H1 (cell line): ENCODE measurements around the gene SLC45A1. TPM values are rescaled to one million over a fixed set of nuclear protein-coding genes. Genes with fewer than 3 reads are reported as not detected.
A peak's percentile ranks its signal among the peaks of the same experiment; 100 is the strongest.

Experiments used
- CTCF ChIA-PET: fragments of 300-600 bp; sonication (Branson Sonifier 250); formaldehyde crosslinking; loops from one replicate; lab custom pipeline; 2021; ENCODE audit not compliant: partially characterized antibody; lab: Charles Lee
- POLR2A ChIA-PET: fragments of 300-600 bp; sonication (Branson Sonifier 250); formaldehyde crosslinking; loops from one replicate; lab custom pipeline; 2021; ENCODE audit warnings: inconsistent platforms; ENCODE audit not compliant: partially characterized antibody; lab: Charles Lee
- DNase-seq, 2 experiments: peaks; one replicate each; pipeline versions ENCODE4 v3.0.0 to v3.0.0-alpha.2; 2010 to 2022; ENCODE audit warnings: low spot score in 2 of 2, low read depth in 1 of 2, mixed read lengths in 1 of 2
- FAIRE-seq: peaks from 2 replicates; lab custom pipeline; 2011; peaks lifted over from hg19 to GRCh38; lab: Jason Lieb, UNC
- H2AFZ ChIP-seq: 2 replicates; pipeline ENCODE4 v1.8.1; 2012; ENCODE audit warnings: low read length, inconsistent platforms
- H2AK5ac ChIP-seq: 2 replicates; pipeline ENCODE4 v1.6.1; 2013; ENCODE audit warnings: low read depth, low read length
- H2BK120ac ChIP-seq: replicated peaks from 2 replicates; pipeline ENCODE3; 2013; ENCODE audit warnings: low read depth, low read length, inconsistent platforms
- H2BK12ac ChIP-seq: 2 replicates; pipeline ENCODE4 v1.6.1; 2013; ENCODE audit warnings: low read depth, low read length
- H2BK15ac ChIP-seq: 2 replicates; pipeline ENCODE4 v1.6.1; 2013; ENCODE audit warnings: low read length
- H2BK20ac ChIP-seq: 2 replicates; pipeline ENCODE4 v1.6.1; 2013; ENCODE audit warnings: low read length
- H2BK5ac ChIP-seq: 2 replicates; pipeline ENCODE4 v1.6.1; 2013; ENCODE audit warnings: low read depth, low read length
- H3K14ac ChIP-seq: 2 replicates; pipeline ENCODE4 v1.6.1; 2013; ENCODE audit warnings: inconsistent platforms; ENCODE audit not compliant: insufficient read length
- H3K18ac ChIP-seq: 2 replicates; pipeline ENCODE4 v1.6.1; 2013; ENCODE audit warnings: low read length; ENCODE audit errors: extremely low read depth
- H3K23ac ChIP-seq: 2 replicates; pipeline ENCODE4 v1.6.1; 2013; ENCODE audit warnings: inconsistent platforms; ENCODE audit not compliant: insufficient read length
- H3K23me2 ChIP-seq: 2 replicates; pipeline ENCODE4 v1.6.1; 2013; ENCODE audit warnings: low read depth, low read length
- H3K27ac ChIP-seq: 2 replicates; pipeline ENCODE4 v1.6.1; 2011; ENCODE audit warnings: low read depth, low read length, inconsistent platforms
- H3K27me3 ChIP-seq, 4 experiments: replicated peaks in 1 of 4; 1 replicate in 1 of 4; 2 replicates in 3 of 4; pipeline versions ENCODE4 v1.6.1 to v1.8.1; 2011 to 2013; ENCODE audit warnings: low read length in 3 of 4, mild to moderate bottlenecking in 3 of 4, inconsistent platforms in 2 of 4, mixed read lengths in 2 of 4, moderate library complexity in 1 of 4; ENCODE audit not compliant: control insufficient read depth in 3 of 4, insufficient read depth in 3 of 4; ENCODE audit errors: extremely low read depth in 1 of 4
- H3K36me3 ChIP-seq, 4 experiments: 2 replicates each; pipeline versions ENCODE4 v1.6.1 to v1.8.1; 2011 to 2013; ENCODE audit warnings: mild to moderate bottlenecking in 4 of 4, low read length in 3 of 4, moderate library complexity in 2 of 4, control low read depth in 1 of 4, inconsistent platforms in 1 of 4; ENCODE audit not compliant: insufficient read depth in 4 of 4, control insufficient read depth in 2 of 4
- H3K4ac ChIP-seq: replicated peaks from 2 replicates; pipeline ENCODE3; 2013; ENCODE audit warnings: low read length, low read depth, mixed read lengths, inconsistent platforms; ENCODE audit not compliant: insufficient read length
- H3K4me1 ChIP-seq, 4 experiments: replicated peaks in 1 of 4; 1 replicate in 1 of 4; 2 replicates in 3 of 4; pipeline versions ENCODE4 v1.6.1 to v1.8.1; 2011 to 2013; ENCODE audit warnings: low read length in 3 of 4, inconsistent platforms in 2 of 4, mixed read lengths in 1 of 4; ENCODE audit not compliant: insufficient read depth in 4 of 4, control insufficient read depth in 3 of 4
- H3K4me2 ChIP-seq, 2 experiments: 2 replicates each; pipeline versions ENCODE4 v1.6.1 to v1.8.1; 2011 to 2013; ENCODE audit warnings: low read depth in 2 of 2, low read length in 2 of 2, control low read depth in 1 of 2, inconsistent platforms in 1 of 2, mild to moderate bottlenecking in 1 of 2; ENCODE audit not compliant: insufficient read depth in 1 of 2
- H3K4me3 ChIP-seq, 4 experiments: fragments of 200-600, 300-600 bp in 1 of 4; sonication (generic), shearing (Covaris generic), sonication (Bioruptor Twin) in 1 of 4; 2 replicates each; pipeline versions ENCODE4 v1.5.1 to v1.8.1; 2011 to 2016; ENCODE audit warnings: low read length in 4 of 4, low read depth in 3 of 4, control low read depth in 2 of 4, inconsistent platforms in 2 of 4, mild to moderate bottlenecking in 2 of 4, mixed read lengths in 1 of 4, moderate library complexity in 1 of 4; ENCODE audit not compliant: insufficient read depth in 2 of 4; ENCODE audit errors: extremely low read depth in 1 of 4
- H3K56ac ChIP-seq: replicated peaks from 2 replicates; pipeline ENCODE3; 2013; ENCODE audit warnings: low read depth, mild to moderate bottlenecking, mixed read lengths, low read length, inconsistent platforms; ENCODE audit not compliant: insufficient read length
- H3K79me1 ChIP-seq: 2 replicates; pipeline ENCODE4 v1.6.1; 2013; ENCODE audit warnings: low read depth, low read length, control low read depth
- H3K79me2 ChIP-seq, 2 experiments: 2 replicates each; pipeline versions ENCODE4 v1.6.1 to v1.8.1; 2012 to 2013; ENCODE audit warnings: low read length in 2 of 2, mild to moderate bottlenecking in 2 of 2, inconsistent platforms in 1 of 2; ENCODE audit not compliant: insufficient read depth in 2 of 2, control insufficient read depth in 1 of 2
- H3K9ac ChIP-seq, 4 experiments: replicated peaks in 1 of 4; 1 replicate in 1 of 4; 2 replicates in 3 of 4; pipeline versions ENCODE4 v1.6.1 to v1.8.1; 2011 to 2013; ENCODE audit warnings: low read depth in 3 of 4, low read length in 3 of 4, control low read depth in 2 of 4, mild to moderate bottlenecking in 2 of 4, moderate library complexity in 2 of 4, inconsistent platforms in 1 of 4; ENCODE audit errors: extremely low read depth in 1 of 4
- H3K9me3 ChIP-seq, 2 experiments: 2 replicates each; pipeline versions ENCODE4 v1.6.1 to v1.8.1; 2012 to 2013; ENCODE audit warnings: mild to moderate bottlenecking in 2 of 2, moderate library complexity in 2 of 2, control low read depth in 1 of 2, inconsistent platforms in 1 of 2, low read depth in 1 of 2, low read length in 1 of 2, mixed read lengths in 1 of 2; ENCODE audit not compliant: insufficient read depth in 2 of 2
- H4K20me1 ChIP-seq, 2 experiments: replicated peaks in 1 of 2; 2 replicates each; pipeline versions ENCODE3 to v1.8.1; 2011 to 2013; ENCODE audit warnings: inconsistent platforms in 2 of 2, low read length in 2 of 2, mild to moderate bottlenecking in 1 of 2; ENCODE audit not compliant: insufficient read depth in 2 of 2, control insufficient read depth in 1 of 2
- H4K5ac ChIP-seq: 2 replicates; pipeline ENCODE4 v1.6.1; 2013; ENCODE audit warnings: low read length, low read depth, mixed read lengths, inconsistent platforms; ENCODE audit not compliant: insufficient read length
- H4K8ac ChIP-seq: 2 replicates; pipeline ENCODE4 v1.8.0; 2013; ENCODE audit warnings: mild to moderate bottlenecking, moderate library complexity, low read length, inconsistent platforms; ENCODE audit not compliant: insufficient read depth; ENCODE audit errors: extremely low read depth
- H4K91ac ChIP-seq: replicated peaks from 2 replicates; pipeline ENCODE3; 2013; ENCODE audit warnings: low read length, mixed read lengths, inconsistent platforms; ENCODE audit not compliant: insufficient read length
- CBX8 ChIP-seq: fragments of 300-800, 300-1000 bp; sonication (generic); IDR thresholded peaks from 2 replicates; pipeline ENCODE4 v1.7.1; 2016; ENCODE audit warnings: low read depth, low read length, borderline replicate concordance
- CTBP2 ChIP-seq: IDR thresholded peaks from 2 replicates; pipeline ENCODE4 v1.7.0; 2011; ENCODE audit warnings: borderline replicate concordance, mild to moderate bottlenecking, moderate library complexity, mixed read lengths, low read length; ENCODE audit not compliant: insufficient read depth, insufficient read length
- E2F6 ChIP-seq: IDR thresholded peaks from 2 replicates; pipeline ENCODE4 v1.6.1; 2012; ENCODE audit warnings: inconsistent platforms
- KDM5A ChIP-seq: fragments of 200-600 bp; IDR thresholded peaks from 2 replicates; pipeline ENCODE4 v1.7.1; 2012; ENCODE audit warnings: mild to moderate bottlenecking, low read length, inconsistent platforms, mixed read lengths
- NANOG ChIP-seq: IDR thresholded peaks from 2 replicates; pipeline ENCODE4 v1.6.1; 2011; ENCODE audit warnings: low read length, low read depth, mild to moderate bottlenecking, inconsistent platforms; ENCODE audit not compliant: insufficient read depth, poor library complexity, severe bottlenecking
- RFX5 ChIP-seq: IDR thresholded peaks from 2 replicates; pipeline ENCODE4 v1.6.1; 2011; ENCODE audit warnings: low read depth, low read length, improper control_type of control experiment, borderline replicate concordance
- RXRA ChIP-seq: IDR thresholded peaks from 2 replicates; pipeline ENCODE4 v1.6.1; 2011; ENCODE audit warnings: low read depth, mild to moderate bottlenecking, low read length, moderate library complexity; ENCODE audit not compliant: insufficient read depth
- WGBS, 2 experiments: shearing (Covaris generic) in 1 of 2; methylation state at CpG; one replicate each; pipeline versions ENCODE4 v1.1.6 to v1.1.7; 2013 to 2015; ENCODE audit warnings: low lambda C conversion rate in 2 of 2, mixed read lengths in 2 of 2, inconsistent platforms in 1 of 2, low coverage in 1 of 2, missing lambda C conversion rate in 1 of 2; ENCODE audit not compliant: insufficient replicate concordance in 2 of 2, insufficient coverage in 1 of 2, insufficient read length in 1 of 2; ENCODE audit errors: extremely low coverage in 1 of 2, missing lambda C conversion rate in 1 of 2; 5-methylcytosine and 5-hydroxymethylcytosine counted together
- polyA plus RNA-seq, 7 experiments: library from polyadenylated mRNA; depleted of rRNA in 3 of 7; stranded (reverse) in 5 of 7; unstranded in 2 of 7; fragments of >200 nt in 5 of 7; fragments of 200-250 nt in 2 of 7; gene quantifications; 1 replicate in 5 of 7; 2 replicates in 1 of 7; 4 replicates in 1 of 7; pipeline versions ENCODE4 v1.2.1 to v1.2.3, GENCODE V29; 2011 to 2013; ENCODE audit warnings: missing spikeins in 2 of 7, mixed read lengths in 2 of 7
- total RNA-seq: library from RNA; stranded (reverse); fragmentation: NEBNext Ultra II Directional; extraction: Animal tissue kit (Norgen Biotek cat#: 25700); gene quantifications from 2 replicates; pipeline ENCODE4 v1.2.1, GENCODE V29; 2021

Gene SLC45A1
- total and polyA plus RNA-seq, 2 of the 8 experiments (the other 6 are each of a cell fraction or from before 2014, with no cell fraction given): 1.0 to 1.7 TPM

GRCh38 chr1:8323706-8324105 lies 5.8 kb downstream of the SLC45A1 start:
- Histone ChIP-seq H2BK15ac (no peak overlapping the region), H2AK5ac (no peak overlapping the region), H3K14ac (no peak overlapping the region), H4K20me1 (peaks cover 0 to 1% of the 10 kb centered on the region in 2 experiments), H3K79me1 (no peaks in the 10 kb centered on the region), H3K79me2 (no peaks in the 10 kb centered on the region), H2BK5ac (no peak overlapping the region), H2BK20ac (no peak overlapping the region), H3K27ac (no peak overlapping the region), H3K9ac (no peak overlapping the region), H3K56ac (no peak overlapping the region), H3K23me2 (peaks cover 10% of the 10 kb centered on the region; the same call in 1 of the 2 replicates), H4K91ac (no peak overlapping the region), H2BK12ac (0 out of 2 replicates have a peak overlapping the region, but pooled peaks have one; percentile 6), H4K5ac (no peak overlapping the region), H3K18ac (no peak overlapping the region), H3K4me1 (no peaks in the 10 kb centered on the region; a peak in 1 of 7 replicates), H3K23ac (no peak overlapping the region), H3K4me3 (no peak overlapping the region), H2AFZ (no peak overlapping the region), H3K4ac (no peak overlapping the region), H2BK120ac (no peak overlapping the region), H3K9me3 (no peaks in the 10 kb centered on the region), H4K8ac (no peak overlapping the region), H3K36me3 (no peaks in the 10 kb centered on the region), H3K4me2 (no peak overlapping the region), H3K27me3 (peaks cover 0 to 2% (median 1%) of the 10 kb centered on the region in 4 experiments; a peak in 2 of 7 replicates)
- ChIA-PET CTCF (interaction anchor here (0.7 to 2.6 kb wide), 11 partner anchors 8 to 402 kb away, joined by 3 to 10 read pairs (median 4); no protein-coding TSS in a partner anchor), POLR2A (interaction anchor here (1.2 kb wide), 1 partner anchor 9 kb away, joined by 7 read pairs; no protein-coding TSS in a partner anchor)
- DNase-seq: no peak
- 81% methylated on average over 9 of the region's 11 CpGs; no CpG with 5 or more reads in 1 of the 2 experiments for WGBS, 2 experiments
- TF ChIP-seq CBX8 (no peak), RFX5 (no peak), KDM5A (no peak), RXRA (no peak), E2F6 (no peak), CTBP2 (no peak), NANOG (no peak)
- FAIRE-seq: no peak
